Coronary artery (tissue), 2 donors: Measurements from ENCODE around the gene FNDC5.

Experiments used
- DNase-seq: peaks from one replicate; pipeline ENCODE4 v3.0.0-alpha.2; 2017; ENCODE audit warnings: low spot score
- H3K27ac ChIP-seq, 2 donors: fragments of 200-600 bp; sonication (generic); one replicate each; pipeline ENCODE4 v1.5.1; 2016 to 2019
- H3K4me3 ChIP-seq: fragments of 200-600 bp; sonication (generic); 2 replicates; pipeline ENCODE4 v1.5.1; 2016; ENCODE audit warnings: mild to moderate bottlenecking, moderate library complexity
- TF ChIP-seq, protein P1 (sequence below): fragments of 200-600 bp; sonication (generic); IDR thresholded peaks from one replicate; pipeline ENCODE4 v1.5.1; 2019; ENCODE audit warnings: antibody characterized with exemption

The FNDC5 gene

DNA sequence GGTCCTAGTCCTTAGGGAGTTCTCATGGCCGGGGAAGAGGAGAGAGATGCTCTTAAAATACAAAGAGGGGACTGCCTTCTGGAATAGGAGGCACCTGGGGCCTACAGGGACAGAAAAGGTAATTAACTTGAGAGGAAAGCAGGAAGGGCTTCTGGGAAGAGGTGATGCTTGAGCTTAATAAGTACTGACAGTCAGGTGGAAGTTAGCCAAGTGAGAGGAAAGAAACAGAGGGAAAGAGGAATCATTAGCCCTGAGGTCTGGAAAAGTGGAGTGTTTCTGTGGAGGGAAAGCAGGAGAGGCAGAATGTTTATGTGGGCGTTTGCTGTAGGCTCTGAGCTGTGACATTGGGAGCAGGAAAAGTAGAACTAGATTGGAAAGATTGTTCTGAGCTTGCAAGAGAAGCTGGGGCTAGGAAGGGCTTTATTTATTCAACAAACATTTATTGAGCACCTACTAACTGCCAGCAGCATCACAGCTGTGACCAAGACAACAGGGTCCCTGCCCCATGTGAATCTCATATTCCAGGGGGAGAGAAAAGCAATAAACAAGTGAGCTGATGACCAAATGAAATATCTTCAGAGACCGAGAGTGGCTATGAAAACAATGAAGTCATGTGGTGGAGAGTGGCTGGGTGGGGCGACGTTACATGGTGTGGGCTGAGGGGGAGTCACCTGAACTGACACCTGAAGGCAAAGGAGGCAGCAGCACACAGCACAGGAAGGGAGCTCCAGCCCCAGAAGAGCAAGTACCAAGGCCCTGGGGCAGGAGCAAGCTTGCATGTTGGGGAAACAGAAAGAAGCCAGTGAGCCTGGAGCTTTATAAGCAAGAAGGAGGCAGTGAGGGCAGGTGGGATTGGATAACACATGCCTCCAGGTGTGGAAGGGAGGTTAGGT lies 4.4 kb upstream of the FNDC5 start:
- Histone ChIP-seq H3K4me3 (no peak overlapping the region), H3K27ac (no peak overlapping the region)
- DNase-seq = no peak
- TF ChIP-seq, protein P1, sequence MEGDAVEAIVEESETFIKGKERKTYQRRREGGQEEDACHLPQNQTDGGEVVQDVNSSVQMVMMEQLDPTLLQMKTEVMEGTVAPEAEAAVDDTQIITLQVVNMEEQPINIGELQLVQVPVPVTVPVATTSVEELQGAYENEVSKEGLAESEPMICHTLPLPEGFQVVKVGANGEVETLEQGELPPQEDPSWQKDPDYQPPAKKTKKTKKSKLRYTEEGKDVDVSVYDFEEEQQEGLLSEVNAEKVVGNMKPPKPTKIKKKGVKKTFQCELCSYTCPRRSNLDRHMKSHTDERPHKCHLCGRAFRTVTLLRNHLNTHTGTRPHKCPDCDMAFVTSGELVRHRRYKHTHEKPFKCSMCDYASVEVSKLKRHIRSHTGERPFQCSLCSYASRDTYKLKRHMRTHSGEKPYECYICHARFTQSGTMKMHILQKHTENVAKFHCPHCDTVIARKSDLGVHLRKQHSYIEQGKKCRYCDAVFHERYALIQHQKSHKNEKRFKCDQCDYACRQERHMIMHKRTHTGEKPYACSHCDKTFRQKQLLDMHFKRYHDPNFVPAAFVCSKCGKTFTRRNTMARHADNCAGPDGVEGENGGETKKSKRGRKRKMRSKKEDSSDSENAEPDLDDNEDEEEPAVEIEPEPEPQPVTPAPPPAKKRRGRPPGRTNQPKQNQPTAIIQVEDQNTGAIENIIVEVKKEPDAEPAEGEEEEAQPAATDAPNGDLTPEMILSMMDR = no peak

DNA sequence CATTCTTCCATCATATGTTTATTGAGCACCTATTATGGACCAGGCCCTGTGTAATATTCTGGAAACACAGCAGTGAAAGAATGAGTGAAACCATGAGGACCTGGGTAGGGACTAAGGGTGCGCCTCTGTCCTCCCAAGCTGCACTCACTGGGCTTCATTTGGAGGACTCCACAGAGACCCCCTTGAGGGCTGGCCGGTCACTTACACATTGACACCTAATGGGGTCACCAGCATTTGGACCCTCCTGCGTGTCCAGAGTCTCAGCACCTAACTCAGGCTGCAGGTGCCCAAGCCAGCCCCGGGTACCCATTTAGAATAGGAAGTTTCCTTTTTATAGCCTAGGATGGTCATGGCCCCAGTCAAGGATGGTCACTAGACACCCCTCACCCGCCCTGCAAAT lies 2.8 kb upstream of the FNDC5 start:
- DNase-seq = no peak
- TF ChIP-seq, protein P1 = no peak

DNA sequence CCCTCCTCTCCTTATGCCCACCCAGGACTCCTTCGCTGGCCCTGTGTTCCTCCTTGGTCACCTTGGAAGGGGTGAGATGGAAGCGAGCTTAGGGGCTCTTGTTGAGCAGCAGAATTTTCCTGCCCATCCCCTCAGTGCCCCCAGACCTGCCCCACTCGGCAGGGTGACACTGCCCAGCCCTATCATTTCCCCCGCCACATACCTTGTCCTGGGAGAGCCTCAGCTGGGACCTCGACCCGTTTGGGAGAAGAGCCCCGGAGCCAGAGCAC lies 1.4 kb upstream of the FNDC5 start:
- Histone ChIP-seq H3K4me3 (no peak overlapping the region), H3K27ac (no peak overlapping the region)
- DNase-seq = no peak
- TF ChIP-seq, protein P1 = no peak

More for the DNA sequence above, 2.8 kb upstream of the FNDC5 start:
- Histone ChIP-seq H3K27ac (no peak overlapping the region), H3K4me3 (no peak overlapping the region)

DNA sequence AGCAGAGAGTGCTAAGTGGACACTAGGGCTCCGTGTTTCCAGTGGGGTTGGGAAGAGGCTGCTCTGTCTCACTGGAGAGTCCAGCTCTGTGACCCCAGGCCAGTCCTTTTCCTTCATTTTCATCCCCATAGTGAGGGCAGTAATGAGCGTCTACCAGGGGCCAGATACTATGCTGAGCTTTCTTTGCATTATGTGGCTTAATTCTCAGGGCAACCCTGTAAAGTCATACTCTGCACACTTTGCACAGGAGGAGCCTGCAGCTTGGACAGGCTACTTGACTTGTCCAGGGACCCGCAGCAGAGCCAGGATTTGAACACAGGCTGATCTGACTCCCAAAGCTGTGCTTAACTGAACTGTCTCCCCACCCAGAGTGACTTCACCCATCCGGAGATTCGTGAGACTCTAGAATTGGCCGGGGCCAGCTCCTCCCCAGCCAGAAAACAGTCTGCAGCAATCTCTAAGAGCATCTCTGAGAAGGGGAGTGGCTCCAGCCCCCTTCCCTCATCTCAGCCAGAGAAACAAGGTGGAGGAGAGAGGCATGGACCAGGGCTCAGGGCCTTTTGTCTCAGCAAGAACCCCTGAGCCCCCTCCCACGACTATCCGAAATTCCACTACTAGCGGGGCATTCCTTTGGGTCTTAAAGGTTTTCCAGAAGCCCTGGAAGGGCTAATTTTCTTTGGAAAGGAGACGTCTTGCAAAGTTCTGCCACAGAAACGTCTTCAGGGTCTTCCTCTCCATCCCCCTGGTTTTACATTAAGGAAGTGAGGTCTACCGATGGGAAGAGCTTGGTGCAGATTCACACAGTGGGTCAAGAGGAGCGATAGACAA lies 866 bp upstream of the FNDC5 start:
- TF ChIP-seq, protein P1 = no peak
- no peak for DNase-seq
- H3K4me3 ChIP-seq = peak overlapping the region; percentile 78
- H3K27ac ChIP-seq = peak overlapping the region in 1 of 2 donors; percentile 26

DNA sequence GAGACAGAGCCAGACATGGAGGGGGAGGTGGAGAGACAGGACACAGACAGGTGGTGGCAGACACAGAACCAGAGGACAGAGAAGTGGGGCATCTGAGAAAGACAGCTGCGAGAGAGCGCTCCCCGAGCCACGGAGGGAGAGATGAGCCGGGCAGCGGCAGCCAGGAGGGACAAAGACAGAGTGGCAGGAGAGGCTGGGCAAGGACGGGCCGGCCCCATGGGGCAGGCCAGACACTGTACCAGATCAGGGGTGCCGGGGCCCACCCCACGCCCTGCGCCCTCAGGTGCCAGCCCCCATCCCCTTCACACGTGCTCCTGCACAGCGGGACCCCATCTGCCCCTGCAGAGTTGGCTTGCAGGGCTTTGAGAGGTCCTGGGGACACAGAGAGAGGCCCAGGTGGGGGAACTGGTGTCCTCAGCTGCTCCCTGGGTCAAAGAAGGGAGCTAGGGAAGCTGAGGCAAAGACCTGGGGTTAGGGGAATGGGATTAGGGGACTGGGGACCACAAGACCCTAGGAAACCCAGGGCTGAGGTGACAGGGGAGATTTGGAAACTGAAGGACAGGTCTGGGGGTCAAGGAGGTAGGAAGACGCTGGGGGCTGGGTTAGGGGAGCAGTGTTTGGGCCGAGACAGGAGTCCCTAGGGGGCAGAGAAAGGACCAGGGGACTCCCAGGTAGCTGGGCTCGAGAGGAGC lies 643 bp downstream of the FNDC5 start:
- Histone ChIP-seq H3K27ac (no peak overlapping the region), H3K4me3 (peak overlapping the region; percentile 78)
- DNase-seq = no peak
- TF ChIP-seq, protein P1 = no peak

DNA sequence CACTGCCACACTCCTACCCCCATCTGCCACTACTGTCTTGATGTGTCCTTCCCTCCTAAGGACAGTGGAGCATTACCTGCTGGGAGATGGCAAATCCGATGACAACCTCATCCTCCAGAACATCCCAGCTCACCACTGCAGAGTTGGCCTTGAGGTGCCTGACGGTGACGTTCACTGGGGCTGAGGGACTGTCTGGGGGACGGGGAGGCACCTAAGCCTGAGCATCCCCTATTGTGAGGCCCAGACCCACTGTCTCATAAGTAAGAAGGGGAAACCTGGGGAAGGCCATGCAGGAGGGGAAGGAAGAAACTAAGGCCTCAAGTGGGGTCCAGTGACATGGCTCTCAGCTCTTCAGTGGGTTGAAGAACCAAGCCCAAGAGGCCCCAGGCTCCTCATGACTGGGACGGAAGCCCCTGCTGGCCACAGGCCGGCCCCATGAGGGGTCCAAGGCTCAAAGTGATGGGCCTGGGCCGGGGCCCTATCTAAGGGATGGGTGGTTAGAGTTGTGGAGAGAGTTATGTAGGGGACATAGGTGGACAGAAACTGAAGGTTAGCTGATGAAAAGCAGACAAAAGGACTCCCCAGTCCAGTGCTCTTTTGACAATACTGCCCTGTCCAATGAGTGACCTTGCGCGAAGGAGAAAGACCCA lies 1.8 kb downstream of the FNDC5 start:
- H3K4me3 ChIP-seq = no peak overlapping the region
- H3K27ac ChIP-seq = no peak overlapping the region
- DNase-seq = no peak
- TF ChIP-seq, protein P1 = no peak
